Central memory CD4-positive, alpha-beta T cell (primary cell): ENCODE measurements around the gene ROBO2.
"Not testable (repeated sequence)": the region's sequence is repeated elsewhere in the genome, so short reads cannot be mapped to it uniquely, and the experiment has no call there.

ENCODE experiments used
- DNase-seq: peaks from one replicate; pipeline ENCODE4 v3.0.0; 2022

The ROBO2 gene

DNA sequence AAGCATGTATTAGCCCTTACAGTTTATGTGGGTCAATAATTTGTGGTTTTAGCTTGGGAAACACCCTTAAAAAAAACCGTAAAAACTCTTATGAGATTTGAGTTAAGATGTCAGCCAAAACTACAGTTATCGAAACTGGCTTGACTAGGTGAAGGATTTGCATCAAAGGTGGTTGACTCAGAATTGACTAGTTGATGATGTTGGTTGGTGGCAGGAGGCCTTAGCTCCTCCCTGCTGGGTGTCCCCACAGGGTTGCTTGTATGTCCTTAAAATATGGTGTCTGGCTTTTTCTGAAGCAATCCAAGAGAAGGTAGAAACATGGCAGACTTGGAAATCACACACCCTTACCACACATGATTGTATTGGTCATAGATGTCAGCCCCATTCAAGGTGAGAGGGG lies 305.1 kb downstream of the ROBO2 start:
- no peak for DNase-seq

DNA sequence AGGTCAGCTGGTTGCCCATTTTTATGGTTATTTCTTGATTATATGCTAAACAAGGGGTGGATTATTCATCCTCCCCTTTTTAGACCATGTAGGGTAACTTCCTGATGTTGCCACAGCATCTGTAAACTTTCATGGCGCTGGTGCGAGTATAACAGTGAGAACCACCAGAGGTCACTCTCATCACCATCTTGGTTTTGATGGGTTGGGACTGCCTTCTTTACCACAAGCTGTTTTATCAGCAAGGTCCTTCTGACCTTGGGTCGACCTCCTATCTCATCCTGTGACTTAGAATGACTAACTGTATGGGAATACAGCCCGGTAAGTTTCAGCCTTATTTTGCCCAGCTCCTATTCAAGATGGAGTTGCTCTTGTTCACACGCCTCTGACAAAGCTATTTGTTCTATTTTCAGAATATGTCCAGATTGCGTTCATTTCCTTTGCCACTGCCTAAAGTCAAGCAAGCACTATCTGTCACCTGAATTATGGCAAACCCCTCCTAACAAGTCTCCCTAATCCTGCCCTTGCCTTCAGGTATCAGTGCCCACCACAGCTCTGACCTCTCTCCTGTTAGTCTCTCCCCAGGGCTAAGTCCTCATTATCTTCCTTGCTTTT lies 308.5 kb downstream of the ROBO2 start:
- DNase-seq: no peak

GRCh38 chr3:77354958-77355357 lies 315.1 kb downstream of the ROBO2 start:
- DNase-seq: no peak

DNA sequence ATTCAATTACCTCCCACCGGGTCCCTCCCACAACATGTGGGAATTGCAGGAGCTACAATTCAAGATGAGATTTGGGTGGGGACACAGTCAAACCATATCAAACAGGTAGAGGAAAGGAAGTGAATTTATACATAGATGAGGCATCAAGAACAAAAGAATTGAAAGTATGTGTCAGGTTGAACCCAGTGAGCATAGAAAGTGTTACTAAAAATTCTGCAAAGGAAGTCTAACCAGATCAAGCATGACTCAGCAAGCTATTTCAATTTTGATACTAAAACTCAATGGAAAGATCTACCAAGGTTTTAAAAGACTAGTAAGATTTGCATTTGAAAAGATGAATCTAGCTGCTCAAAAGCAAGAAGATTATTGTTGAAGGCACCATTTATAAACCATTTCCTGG lies 323.0 kb downstream of the ROBO2 start:
- no peak for DNase-seq

DNA sequence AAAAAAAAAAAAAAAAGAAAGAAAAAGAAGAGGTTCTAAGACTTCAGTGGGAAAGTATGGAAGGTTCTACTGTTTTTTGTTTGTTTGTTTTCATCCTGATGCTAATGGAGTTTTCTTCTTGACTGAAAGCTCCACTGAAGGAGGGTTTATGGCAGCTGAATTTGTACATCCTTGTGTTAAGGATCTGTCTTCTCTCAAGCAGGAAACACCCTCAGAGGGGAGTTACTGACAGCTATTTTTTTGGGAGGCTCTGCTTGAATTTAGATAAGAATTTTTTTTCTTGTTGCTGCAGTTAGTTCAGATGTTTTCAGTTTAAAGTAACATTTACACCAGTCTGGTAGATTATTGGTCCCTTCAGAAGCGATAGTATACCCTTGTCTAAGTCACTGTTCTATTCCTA lies 325.3 kb downstream of the ROBO2 start:
- DNase-seq: no peak

GRCh38 chr3:77370413-77370812 lies 330.5 kb downstream of the ROBO2 start:
- no peak for DNase-seq

DNA sequence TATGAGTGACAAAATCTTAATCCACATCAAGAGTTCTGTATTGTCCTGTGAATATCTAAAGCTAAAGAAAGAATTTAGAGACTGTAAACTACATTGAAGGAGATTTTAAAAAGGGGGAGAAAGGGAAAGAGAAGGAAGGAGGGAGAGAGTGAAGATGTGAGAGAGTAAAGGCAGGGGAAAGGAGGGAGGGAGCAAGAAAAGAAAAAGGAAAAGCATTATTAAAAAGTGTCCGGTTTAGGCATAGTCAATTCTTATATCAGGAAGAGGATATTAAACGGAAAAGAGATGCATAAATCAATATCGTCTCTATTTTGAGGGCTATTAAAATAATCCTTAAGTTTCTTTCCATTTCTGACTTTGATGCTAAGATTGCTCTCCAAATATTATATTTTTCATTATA lies 332.1 kb downstream of the ROBO2 start:
- no peak for DNase-seq

- no peak for DNase-seq
These were observed 332.9 kb downstream of the ROBO2 start for GRCh38 chr3:77372634-77373346.

DNA sequence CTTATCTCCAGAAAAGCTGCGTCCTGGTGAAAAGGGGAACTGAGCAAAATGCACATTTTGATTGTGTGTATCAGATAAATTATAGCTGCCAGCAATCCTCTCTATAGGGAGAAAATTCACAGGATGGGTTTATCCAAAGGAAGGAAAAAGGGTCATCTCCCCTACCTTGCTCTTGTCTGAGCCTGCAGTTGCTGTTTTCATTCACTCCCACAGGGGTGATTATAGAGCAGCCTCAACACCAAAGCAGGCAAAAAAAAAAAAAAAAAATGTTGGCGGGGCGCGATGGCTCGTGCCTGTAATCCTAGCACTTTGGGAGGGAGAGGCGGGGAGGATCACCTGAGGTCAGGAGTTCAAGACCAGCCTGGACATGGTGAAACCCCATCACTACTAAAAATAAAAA lies 333.7 kb downstream of the ROBO2 start:
- DNase-seq: no peak

DNA sequence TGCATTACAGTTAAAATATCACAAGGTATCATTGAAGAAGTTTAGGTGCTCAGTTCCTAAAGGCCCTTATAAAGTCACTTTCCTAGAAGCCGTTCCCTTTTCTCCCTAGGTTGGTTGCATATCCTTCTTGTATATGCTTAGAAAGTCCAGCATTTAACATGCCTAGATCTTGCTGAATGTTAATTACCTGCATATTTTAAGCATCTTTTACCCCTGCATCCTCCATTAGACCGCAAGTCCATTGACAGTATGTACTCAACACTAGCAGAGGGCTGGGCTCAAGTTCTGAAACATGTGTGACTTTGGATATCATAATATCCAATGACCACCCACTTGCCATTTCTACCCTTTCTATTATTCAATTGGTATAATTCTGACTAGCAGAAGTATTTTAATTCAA lies 336.6 kb downstream of the ROBO2 start:
- no peak for DNase-seq

DNA sequence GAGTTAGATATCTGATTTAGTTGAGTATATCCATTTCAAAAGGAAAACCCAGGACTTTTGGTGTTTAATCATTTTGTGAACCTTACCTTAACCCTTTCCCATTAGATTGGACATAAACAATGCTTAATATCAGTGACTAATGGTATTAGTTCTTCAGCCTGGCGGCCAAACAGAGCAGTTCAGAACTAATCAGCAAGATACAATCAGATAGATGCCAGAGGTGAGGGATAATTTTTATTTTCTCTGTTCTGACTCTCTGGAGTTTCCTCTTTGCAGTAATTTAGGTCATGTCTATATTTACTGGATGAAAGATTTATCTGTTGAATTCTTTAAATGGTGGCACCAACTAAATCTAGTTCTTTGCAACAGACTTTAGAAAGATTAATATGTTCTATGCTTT lies 337.8 kb downstream of the ROBO2 start:
- DNase-seq: no peak

DNA sequence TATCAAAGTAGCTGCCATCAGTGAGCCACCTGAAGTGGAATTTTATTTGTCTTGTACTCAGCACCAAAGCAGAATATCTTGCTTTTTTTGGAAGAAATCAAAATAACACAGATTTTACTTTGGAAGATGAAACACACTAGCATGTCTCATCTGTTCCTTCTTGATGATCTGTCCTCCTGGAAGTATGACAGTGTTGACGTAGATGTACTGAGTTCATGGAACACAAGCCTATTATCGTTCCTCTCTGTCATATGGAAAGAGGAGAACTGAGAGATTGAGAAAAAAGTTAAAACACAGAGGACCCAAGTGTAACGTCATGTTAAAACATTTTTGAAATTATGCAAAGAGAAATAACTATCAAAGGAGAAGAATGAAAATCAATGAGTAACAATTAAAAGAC lies 340.2 kb downstream of the ROBO2 start:
- no peak for DNase-seq

GRCh38 chr3:77381431-77381830 lies 341.5 kb downstream of the ROBO2 start:
- no peak for DNase-seq

DNA sequence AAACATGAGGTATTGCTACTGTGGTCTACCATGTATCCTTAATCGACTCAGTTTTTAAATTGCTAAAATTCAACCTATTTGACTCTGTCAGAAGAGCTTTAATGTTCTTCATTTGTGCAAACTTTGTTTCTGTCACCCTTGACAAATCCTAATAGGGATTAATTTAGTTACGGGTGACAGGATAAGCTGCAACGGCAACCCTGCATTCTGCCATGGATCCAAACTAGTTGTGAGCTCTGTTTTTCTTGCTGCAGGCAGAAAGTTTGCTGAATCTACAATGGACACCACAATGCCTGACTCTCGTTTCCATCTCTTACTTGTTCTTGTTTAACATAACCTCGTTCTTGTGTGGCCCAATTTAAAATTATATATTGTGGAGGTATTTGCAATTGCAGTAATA lies 352.3 kb downstream of the ROBO2 start:
- DNase-seq: no peak

GRCh38 chr3:77394046-77394445 lies 354.1 kb downstream of the ROBO2 start:
- no peak for DNase-seq

DNA sequence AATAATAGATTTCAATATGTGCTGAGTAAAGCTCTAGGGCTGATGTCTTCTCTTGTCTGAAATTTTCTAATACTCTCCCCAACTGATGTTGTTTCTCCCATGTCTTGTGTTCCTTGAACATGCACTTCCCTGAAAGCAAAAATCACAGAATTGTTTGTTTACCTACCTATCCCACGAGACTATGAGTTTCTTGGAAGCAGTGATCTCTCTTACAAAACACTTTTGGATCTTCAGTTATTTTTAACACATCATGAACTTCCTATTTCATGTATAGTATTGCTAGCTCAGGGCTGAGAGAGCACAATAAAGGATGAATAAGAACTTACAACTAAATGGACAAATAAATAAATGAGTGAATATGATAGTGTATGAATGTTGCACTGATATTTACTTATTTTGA lies 365.0 kb downstream of the ROBO2 start:
- no peak for DNase-seq

DNA sequence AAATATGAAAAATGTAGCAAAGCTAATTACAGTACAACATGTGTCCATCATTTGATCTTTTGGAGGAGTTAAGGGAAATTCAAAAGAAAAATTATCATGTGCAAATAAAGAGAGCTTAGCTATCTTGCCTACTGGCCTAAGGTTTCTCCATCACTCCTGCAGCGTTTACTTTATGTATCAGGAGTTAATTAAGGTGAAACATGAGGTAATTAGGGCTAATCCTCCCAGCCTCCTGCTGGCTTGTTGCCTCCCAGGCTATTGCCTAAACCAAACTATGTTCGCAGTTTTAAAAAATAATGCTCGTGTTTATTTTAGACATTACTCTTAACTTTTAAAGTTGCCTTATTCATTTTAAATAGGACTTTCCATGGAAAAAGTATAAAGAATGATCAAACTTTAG lies 367.5 kb downstream of the ROBO2 start:
- DNase-seq: no peak

- not testable (repeated sequence) for DNase-seq
These were observed 370.4 kb downstream of the ROBO2 start for GRCh38 chr3:77410334-77410733.

- no peak for DNase-seq
These were observed 371.4 kb downstream of the ROBO2 start for GRCh38 chr3:77411334-77411733.

DNA sequence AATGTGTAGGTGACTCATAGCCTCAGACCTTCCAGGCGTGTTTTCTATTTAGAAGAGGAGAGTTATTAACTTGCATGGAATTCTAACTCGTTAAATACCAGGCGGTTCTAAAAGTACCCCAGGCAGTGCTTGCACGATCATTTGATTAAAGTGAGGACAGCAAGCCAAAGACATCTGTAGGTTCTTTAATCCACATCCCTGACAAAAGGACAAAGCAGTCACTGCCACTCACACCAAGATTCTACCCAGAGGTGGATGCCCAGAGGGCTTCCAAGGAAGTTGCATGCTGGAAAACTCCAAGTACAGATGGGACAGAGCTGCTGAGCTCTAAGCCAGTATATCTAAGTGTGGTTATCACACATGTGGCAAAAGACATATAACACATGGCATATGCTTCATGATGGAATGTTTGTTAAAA lies 372.1 kb downstream of the ROBO2 start:
- no peak for DNase-seq

DNA sequence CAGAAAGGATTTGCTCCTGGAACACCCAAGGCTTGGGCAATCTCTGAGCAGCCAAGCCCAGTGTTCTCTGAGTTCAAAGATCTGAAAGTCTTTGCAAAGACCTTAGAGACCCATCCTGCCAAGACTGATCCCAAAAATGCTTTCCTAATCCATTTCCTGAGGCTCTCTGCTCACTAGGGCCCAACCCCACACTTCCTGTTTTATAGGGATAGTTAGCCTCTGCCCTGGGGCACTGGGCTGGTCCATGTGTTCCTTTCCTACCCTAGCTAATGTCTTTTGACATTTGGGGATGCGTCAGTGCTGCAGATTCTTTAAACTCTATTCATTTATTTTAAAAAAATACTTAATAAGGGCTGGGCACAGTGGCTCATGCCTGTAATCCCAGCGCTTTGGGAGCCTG lies 372.7 kb downstream of the ROBO2 start:
- DNase-seq: no peak

- no peak for DNase-seq
These were observed 375.0 kb downstream of the ROBO2 start for GRCh38 chr3:77414881-77415280.

DNA sequence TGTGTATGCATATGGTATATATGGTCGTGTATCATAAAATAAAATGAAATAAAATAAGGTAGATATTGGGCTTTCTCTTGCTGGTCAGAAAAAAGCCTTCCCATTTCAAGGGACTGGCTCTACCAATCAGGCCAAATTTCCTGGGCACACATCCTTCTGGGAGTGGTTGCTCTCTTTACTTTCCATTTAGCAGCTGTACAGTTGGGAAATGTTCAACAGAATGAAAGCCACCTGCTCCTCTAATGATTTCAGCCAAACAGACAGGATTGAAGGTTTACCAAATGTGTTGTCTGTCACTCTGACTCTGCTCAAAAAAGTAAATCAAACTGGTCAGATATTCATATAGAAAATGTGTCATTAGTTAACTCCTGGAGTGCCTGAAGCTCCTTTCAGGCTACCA lies 380.4 kb downstream of the ROBO2 start:
- DNase-seq: no peak

DNA sequence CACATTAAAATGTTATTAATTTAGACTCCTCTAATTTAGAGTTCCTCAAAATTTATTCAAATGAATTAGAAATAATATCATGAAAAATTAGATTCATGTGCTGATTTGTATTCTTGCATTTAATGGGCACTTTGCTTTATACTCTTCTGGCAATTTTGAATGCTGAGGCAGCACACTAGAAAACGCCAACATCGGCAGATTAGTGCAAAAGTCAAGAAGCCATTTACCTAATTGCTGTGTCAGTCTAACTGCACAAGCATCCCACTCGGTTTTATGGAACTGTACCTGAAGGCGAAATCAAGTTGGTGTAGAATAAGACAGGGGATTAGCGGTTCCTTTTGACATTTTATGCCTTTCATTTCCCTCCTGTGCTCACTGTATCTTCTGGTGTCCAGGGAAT lies 382.0 kb downstream of the ROBO2 start:
- DNase-seq: no peak

DNA sequence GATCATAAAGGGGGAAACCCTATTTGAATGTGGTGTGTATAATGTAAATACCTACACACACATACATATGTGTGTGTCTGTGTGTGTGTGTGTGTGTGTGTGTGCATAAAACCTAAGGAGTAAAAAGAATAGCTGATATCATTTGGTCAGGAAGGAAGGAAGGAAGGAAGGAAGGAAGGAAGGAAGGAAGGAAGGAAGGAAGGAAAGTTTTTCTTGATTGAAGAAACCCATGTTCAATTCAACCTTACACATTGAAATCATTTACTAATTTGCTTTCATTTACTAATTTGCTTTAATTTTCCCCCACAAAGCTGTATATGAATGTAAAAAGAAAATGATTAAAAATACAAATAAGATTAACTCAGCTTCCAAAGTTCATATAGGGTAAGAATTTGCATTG lies 386.6 kb downstream of the ROBO2 start:
- DNase-seq: no peak
